HepG2 (cell line): ENCODE data around the gene HOXD8. TPM values are rescaled to one million over a fixed set of nuclear protein-coding genes. Genes with fewer than 3 reads are reported as not detected.

Experiments
- ATAC-seq: fragments of 200-7000 bp; cut with Tn5 transposase; 3 replicates; pipeline ENCODE4 v1.9.1; 2020; ENCODE audit warnings: mild to moderate bottlenecking, moderate library complexity
- BruUV-seq: library from RNA; stranded (reverse); fragments of 400-500 nt; replicated peaks from 2 replicates; lab custom pipeline; 2021; lab: Mats Ljungman, UMichigan
- CTCF ChIA-PET: fragments of 300-600 bp; formaldehyde crosslinking; extraction: SDS; loops from one replicate; lab custom pipeline; 2021; ENCODE audit warnings: low total read pairs, inconsistent platforms, low intra/inter-chr PET ratio; lab: Yijun Ruan, JAX
- POLR2A ChIA-PET: fragments of 350-600 bp; sonication (Branson Sonifier 250); formaldehyde crosslinking; loops from one replicate; lab custom pipeline; 2020; ENCODE audit warnings: antibody characterized with exemption, inconsistent platforms; lab: Yijun Ruan, JAX
- DNase-seq: peaks from one replicate; pipeline ENCODE4 v3.0.0-alpha.2; 2015; ENCODE audit warnings: low spot score
- FAIRE-seq: peaks from 3 replicates; lab custom pipeline; 2011; peaks lifted over from hg19 to GRCh38; lab: Jason Lieb, UNC
- H2AFZ ChIP-seq: one replicate; pipeline ENCODE4 v1.6.1; 2011; ENCODE audit warnings: low read length, inconsistent platforms
- H3K27ac ChIP-seq: fragments of 300-600 bp; 3 replicates; pipeline ENCODE4 v1.8.0; 2011; ENCODE audit warnings: mixed run types, mild to moderate bottlenecking, mixed read lengths, low read length, inconsistent platforms; ENCODE audit not compliant: insufficient read depth; ENCODE audit errors: extremely low read length
- H3K27me3 ChIP-seq, 2 experiments: fragments of 200-600 bp in 1 of 2; 2 replicates in 1 of 2; 3 replicates in 1 of 2; pipeline versions ENCODE4 v1.6.0 to v1.8.0; 2011; ENCODE audit warnings: low read length in 2 of 2, mild to moderate bottlenecking in 2 of 2, moderate library complexity in 2 of 2, inconsistent platforms in 1 of 2; ENCODE audit not compliant: insufficient read depth in 2 of 2, control insufficient read depth in 1 of 2
- H3K36me3 ChIP-seq, 2 experiments: fragments of 200-600 bp in 1 of 2; replicated peaks in 1 of 2; 2 replicates in 1 of 2; 3 replicates in 1 of 2; pipeline versions ENCODE4 v1.5.1 to v1.8.0; 2011; ENCODE audit warnings: low read length in 2 of 2, inconsistent platforms in 1 of 2; ENCODE audit not compliant: insufficient read depth in 2 of 2, control insufficient read depth in 1 of 2
- H3K4me1 ChIP-seq: 2 replicates; pipeline ENCODE4 v1.5.1; 2012; ENCODE audit warnings: low read length, inconsistent platforms; ENCODE audit not compliant: insufficient read depth
- H3K4me2 ChIP-seq: 2 replicates; pipeline ENCODE4 v1.6.0; 2011; ENCODE audit warnings: low read depth, low read length, inconsistent platforms
- H3K4me3 ChIP-seq, 3 experiments: fragments of 200-600 bp in 1 of 3; sonication (generic), shearing (Covaris generic) in 1 of 3; replicated peaks in 1 of 3; 2 replicates each; pipeline ENCODE4 v1.5.1; 2011 to 2016; ENCODE audit warnings: low read length in 3 of 3, inconsistent platforms in 2 of 3, low read depth in 2 of 3, mild to moderate bottlenecking in 2 of 3, control low read depth in 1 of 3, mixed read lengths in 1 of 3; ENCODE audit not compliant: insufficient read depth in 1 of 3
- H3K79me2 ChIP-seq: one replicate; pipeline ENCODE4 v1.6.1; 2011; ENCODE audit warnings: low read length, inconsistent platforms; ENCODE audit not compliant: insufficient read depth
- H3K9ac ChIP-seq: 2 replicates; pipeline ENCODE4 v1.6.0; 2011; ENCODE audit warnings: mild to moderate bottlenecking, low read depth, low read length, inconsistent platforms; ENCODE audit not compliant: insufficient read depth
- H3K9me3 ChIP-seq: 2 replicates; pipeline ENCODE4 v1.5.1; 2012; ENCODE audit warnings: mild to moderate bottlenecking, low read length
- H4K20me1 ChIP-seq: 2 replicates; pipeline ENCODE4 v1.6.0; 2011; ENCODE audit warnings: inconsistent platforms, mild to moderate bottlenecking, low read length, moderate library complexity; ENCODE audit not compliant: insufficient read depth
- AHR ChIP-seq: IDR thresholded peaks from 2 replicates; pipeline ENCODE4 v1.6.1; 2018; ENCODE audit warnings: missing genetic modification reagents, missing compliant biosample characterization
- HNF4A ChIP-seq: sonication (generic); formaldehyde crosslinking; IDR thresholded peaks from 2 replicates; pipeline ENCODE4 v1.4.0; 2020; ENCODE audit warnings: missing genetic modification reagents
- POGZ ChIP-seq: sonication (generic); formaldehyde crosslinking; IDR thresholded peaks from 2 replicates; pipeline ENCODE4 v1.4.0; 2020; ENCODE audit warnings: mild to moderate bottlenecking, missing genetic modification reagents
- SNAPC2 ChIP-seq: sonication (generic); formaldehyde crosslinking; IDR thresholded peaks from 2 replicates; pipeline ENCODE4 v1.8.1; 2022; ENCODE audit warnings: mild to moderate bottlenecking, missing genetic modification reagents
- TEF ChIP-seq: sonication (generic); formaldehyde crosslinking; IDR thresholded peaks from 2 replicates; pipeline ENCODE4 v1.5.0; 2020; ENCODE audit warnings: missing genetic modification reagents
- ZMYM3 ChIP-seq: sonication (generic); formaldehyde crosslinking; IDR thresholded peaks from 2 replicates; pipeline ENCODE4 v1.5.1; 2020; ENCODE audit warnings: mild to moderate bottlenecking, missing genetic modification reagents
- ZNF432 ChIP-seq: sonication (generic); formaldehyde crosslinking; IDR thresholded peaks from 2 replicates; pipeline ENCODE4 v1.5.0; 2020; ENCODE audit warnings: missing genetic modification reagents, mild to moderate bottlenecking, borderline replicate concordance
- ZNF788 ChIP-seq: sonication (generic); formaldehyde crosslinking; IDR thresholded peaks from 2 replicates; pipeline ENCODE4 v1.5.0; 2020; ENCODE audit warnings: mild to moderate bottlenecking, missing genetic modification reagents, borderline replicate concordance
- WGBS: methylation state at CpG from one replicate; pipeline ENCODE4 v1.1.6; 2017; ENCODE audit warnings: low lambda C conversion rate; 5-methylcytosine and 5-hydroxymethylcytosine counted together
- in situ Hi-C: cut with HindIII; loops from 2 replicates; pipeline ENCODE4 v1.10.0; 2017; ENCODE audit warnings: low pct_unique_long_range_greater_than_20kb; ENCODE audit not compliant: extremely low pct_ligation_motif_present
- intact Hi-C: fragments of 100-400 bp; cut with micrococcal nuclease; formaldehyde crosslinking; loops from one replicate; pipeline ENCODE4 v1.10.0; 2022; ENCODE audit not compliant: unreplicated experiment
- polyA plus RNA-seq, 8 experiments: library from polyadenylated mRNA; depleted of rRNA in 3 of 8; stranded (reverse) in 7 of 8; unstranded in 1 of 8; fragments of >200 nt; fragmentation: Illumina TruSeq in 4 of 8; extraction: Trizol in 4 of 8; gene quantifications; 2 replicates each; pipeline versions ENCODE4 v1.2.1 to v1.2.3, GENCODE V29; 2011 to 2016; ENCODE audit warnings: low read depth in 4 of 8, missing spikeins in 1 of 8, mixed read lengths in 1 of 8; ENCODE audit not compliant: insufficient read depth in 1 of 8
- total RNA-seq, 5 experiments: library from RNA; depleted of rRNA; stranded (reverse); fragments of >200 nt; fragmentation: Illumina TruSeq; extraction: Trizol; gene quantifications; 2 replicates each; pipeline ENCODE4 v1.2.3, GENCODE V29; 2016; ENCODE audit warnings: low read depth in 1 of 5
- TF ChIP-seq, protein P1 (sequence below): sonication (generic); formaldehyde crosslinking; IDR thresholded peaks from 2 replicates; pipeline ENCODE4 v1.5.0; 2020; ENCODE audit warnings: missing genetic modification reagents, mild to moderate bottlenecking, borderline replicate concordance

The HOXD8 gene
- total and polyA plus RNA-seq, 2 of the 13 experiments (the other 11 are each of a cell fraction or from before 2014, with no cell fraction given): not detected

GRCh38 chr2:176154576-176155252 lies 25.2 kb downstream of the HOXD8 start:
- Histone ChIP-seq H3K36me3 (no peaks in the 10 kb centered on the region), H3K27me3 (peaks cover 12 to 93% of the 10 kb centered on the region in 2 experiments), H3K4me2 (no peak overlapping the region), H3K79me2 (no peaks in the 10 kb centered on the region), H4K20me1 (no peaks in the 10 kb centered on the region), H2AFZ (no peak overlapping the region), H3K9me3 (no peaks in the 10 kb centered on the region), H3K9ac (no peak overlapping the region), H3K4me1 (peaks cover 31% of the 10 kb centered on the region), H3K4me3 (no peak overlapping the region), H3K27ac (no peak overlapping the region)
- DNase-seq (no peak), FAIRE-seq (no peak), ATAC-seq (no peak)
- ChIA-PET POLR2A (no interaction called here), CTCF (no interaction called here)
- no peak for TF ChIP-seq ZMYM3
- TF ChIP-seq ZNF432: no peak
- no peak for TF ChIP-seq TEF (CRISPR knock-in tag)
- TF ChIP-seq HNF4A (CRISPR knock-in tag): 0 out of 2 replicates have a peak, but pooled peaks have one; percentile 13
- no peak for TF ChIP-seq AHR (CRISPR knock-in tag)
- TF ChIP-seq ZNF788 (CRISPR knock-in tag): no peak
- TF ChIP-seq, protein P1, sequence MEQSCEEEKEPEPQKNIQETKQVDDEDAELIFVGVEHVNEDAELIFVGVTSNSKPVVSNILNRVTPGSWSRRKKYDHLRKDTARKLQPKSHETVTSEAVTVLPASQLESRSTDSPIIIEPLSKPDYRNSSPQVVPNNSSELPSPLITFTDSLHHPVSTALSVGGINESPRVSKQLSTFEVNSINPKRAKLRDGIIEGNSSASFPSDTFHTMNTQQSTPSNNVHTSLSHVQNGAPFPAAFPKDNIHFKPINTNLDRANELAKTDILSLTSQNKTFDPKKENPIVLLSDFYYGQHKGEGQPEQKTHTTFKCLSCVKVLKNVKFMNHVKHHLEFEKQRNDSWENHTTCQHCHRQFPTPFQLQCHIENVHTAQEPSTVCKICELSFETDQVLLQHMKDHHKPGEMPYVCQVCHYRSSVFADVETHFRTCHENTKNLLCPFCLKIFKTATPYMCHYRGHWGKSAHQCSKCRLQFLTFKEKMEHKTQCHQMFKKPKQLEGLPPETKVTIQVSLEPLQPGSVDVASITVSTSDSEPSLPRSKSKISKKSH (CRISPR knock-in tag): no peak
- TF ChIP-seq POGZ (CRISPR knock-in tag): no peak
- TF ChIP-seq SNAPC2 (CRISPR knock-in tag): no peak
- 14% methylated on average over 11 of the region's 11 CpGs for WGBS
- in situ Hi-C loops: no loop called here
- BruUV-seq: no TSS peak
- intact Hi-C loops: no loop called here
